DND-41 (cell line): ENCODE results near the gene STOX2.

ENCODE experiments used
- CTCF ChIP-seq: IDR thresholded peaks from 2 replicates; pipeline ENCODE4 v1.5.1; 2012; ENCODE audit warnings: borderline replicate concordance, low read length, moderate library complexity, mild to moderate bottlenecking; ENCODE audit not compliant: poor library complexity, severe bottlenecking; ENCODE audit errors: extremely low read depth
- EZH2 ChIP-seq: IDR thresholded peaks from 3 replicates; pipeline ENCODE4 v1.6.1; 2012; ENCODE audit warnings: borderline replicate concordance, low read depth, mild to moderate bottlenecking, moderate library complexity, low read length, inconsistent platforms; ENCODE audit not compliant: severe bottlenecking

GRCh38 chr4:183898456-183898855 lies 6.7 kb upstream of the STOX2 start:
- no peak for TF ChIP-seq CTCF
- TF ChIP-seq EZH2 = no peak
